Common myeloid progenitor, CD34-positive (primary cell): ENCODE measurements around the gene FOXP1.

ENCODE experiments used
- CTCF ChIA-PET: fragments of 350-600 bp; sonication (Branson Sonifier 250); formaldehyde crosslinking; loops from one replicate; lab custom pipeline; 2021; ENCODE audit warnings: antibody characterized with exemption; lab: Charles Lee
- POLR2A ChIA-PET: fragments of 350-600 bp; sonication (Branson Sonifier 250); formaldehyde crosslinking; loops from one replicate; lab custom pipeline; 2021; ENCODE audit warnings: antibody characterized with exemption; lab: Charles Lee
- DNase-seq, 3 donors: peaks; one replicate each; pipeline versions ENCODE4 v3.0.0 to v3.0.0-alpha.2; 2013
- H3K27ac ChIP-seq, 2 experiments: 1 replicate in 1 of 2; 2 replicates in 1 of 2; pipeline ENCODE4 v1.7.0; 2013; ENCODE audit warnings: inconsistent platforms in 2 of 2, low read length in 2 of 2, mild to moderate bottlenecking in 2 of 2, low read depth in 1 of 2, moderate library complexity in 1 of 2; ENCODE audit not compliant: severe bottlenecking in 2 of 2, insufficient read depth in 1 of 2, poor library complexity in 1 of 2
- H3K27me3 ChIP-seq, 5 experiments: replicated peaks in 2 of 5; 1 replicate in 3 of 5; 2 replicates in 2 of 5; pipeline versions ENCODE4 v1.6.1 to v1.7.0; 2013; ENCODE audit warnings: low read length in 4 of 5, mild to moderate bottlenecking in 2 of 5, moderate library complexity in 2 of 5, inconsistent platforms in 1 of 5; ENCODE audit not compliant: insufficient read depth in 5 of 5, control insufficient read depth in 4 of 5
- H3K36me3 ChIP-seq, 4 experiments: 1 replicate in 2 of 4; 2 replicates in 2 of 4; pipeline versions ENCODE4 v1.6.1 to v1.7.0; 2013; ENCODE audit warnings: low read length in 3 of 4, control low read depth in 1 of 4, mild to moderate bottlenecking in 1 of 4; ENCODE audit not compliant: control insufficient read depth in 4 of 4, insufficient read depth in 4 of 4
- H3K4me1 ChIP-seq, 4 experiments: 1 replicate in 3 of 4; 2 replicates in 1 of 4; pipeline versions ENCODE4 v1.6.1 to v1.7.1; 2013; ENCODE audit warnings: low read length in 3 of 4, mild to moderate bottlenecking in 3 of 4, control low read depth in 1 of 4, inconsistent platforms in 1 of 4, moderate library complexity in 1 of 4; ENCODE audit not compliant: control insufficient read depth in 4 of 4, insufficient read depth in 4 of 4; ENCODE audit errors: control extremely low read depth in 1 of 4
- H3K4me3 ChIP-seq, 7 experiments: 1 replicate in 4 of 7; 2 replicates in 3 of 7; pipeline versions ENCODE4 v1.5.1 to v1.7.0; 2013; ENCODE audit warnings: mild to moderate bottlenecking in 7 of 7, low read length in 6 of 7, moderate library complexity in 6 of 7, inconsistent platforms in 2 of 7, low read depth in 2 of 7, control low read depth in 1 of 7; ENCODE audit not compliant: insufficient read depth in 4 of 7, control insufficient read depth in 1 of 7; ENCODE audit errors: extremely low read depth in 1 of 7
- H3K9me3 ChIP-seq, 5 experiments: 1 replicate in 4 of 5; 2 replicates in 1 of 5; pipeline versions ENCODE4 v1.6.1 to v1.7.1; 2013; ENCODE audit warnings: low read length in 4 of 5, mild to moderate bottlenecking in 2 of 5, inconsistent platforms in 1 of 5, low read depth in 1 of 5, moderate library complexity in 1 of 5; ENCODE audit not compliant: control insufficient read depth in 4 of 5, insufficient read depth in 2 of 5; ENCODE audit errors: control extremely low read depth in 1 of 5
- WGBS: methylation state at CpG from one replicate; pipeline ENCODE4 v1.1.5; 2013; ENCODE audit not compliant: insufficient coverage; 5-methylcytosine and 5-hydroxymethylcytosine counted together

Gene FOXP1

DNA sequence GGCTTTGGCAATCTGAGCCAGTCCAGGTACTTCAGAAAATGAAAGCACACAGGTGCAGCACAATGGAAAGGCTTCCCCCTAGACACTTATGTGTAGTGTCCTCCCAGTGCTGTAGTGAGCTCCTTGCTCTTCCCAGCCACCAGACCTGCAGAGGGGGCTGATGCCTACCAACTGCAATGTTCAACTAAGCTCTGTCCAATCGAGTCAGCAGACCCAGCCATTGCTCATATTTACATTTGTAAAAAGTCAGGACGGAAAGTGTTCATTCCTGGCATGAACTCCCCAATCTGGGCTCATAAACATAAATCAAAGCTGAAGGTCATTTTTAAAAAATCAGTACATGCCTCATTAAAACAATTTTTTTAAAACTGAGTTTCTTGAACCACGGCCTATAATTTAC, 73.0 kb downstream of the FOXP1 start:
- Histone ChIP-seq H3K36me3 (peaks cover 0 to 4% (median 1%) of the 10 kb centered on the region in 4 experiments), H3K27me3 (no peaks in the 10 kb centered on the region), H3K4me3 (no peak overlapping the region), H3K4me1 (peaks cover 7 to 29% (median 24%) of the 10 kb centered on the region in 4 experiments), H3K9me3 (peaks cover 0 to 5% (median 0%) of the 10 kb centered on the region in 5 experiments), H3K27ac (no peak overlapping the region)
- ChIA-PET CTCF (interaction anchor here (1.0 to 2.4 kb wide), 8 partner anchors 13 to 288 kb away, joined by 3 to 6 read pairs (median 3); no protein-coding TSS in a partner anchor), POLR2A (no interaction called here)
- no peak for DNase-seq
- 92% methylated on average over 2 of the region's 3 CpGs for WGBS

- WGBS, result 96% methylated on average over 2 of the region's 3 CpGs
- POLR2A ChIA-PET, result no interaction called here
- H3K9me3 ChIP-seq, result peaks cover 0 to 5% (median 0%) of the 10 kb centered on the region in 5 experiments
- H3K4me1 ChIP-seq, result peaks cover 7 to 32% (median 27%) of the 10 kb centered on the region in 4 experiments
- H3K27me3 ChIP-seq, result no peaks in the 10 kb centered on the region
- peaks cover 0 to 4% (median 1%) of the 10 kb centered on the region in 4 experiments for H3K36me3 ChIP-seq
- CTCF ChIA-PET, result interaction anchor here (0.6 to 2.1 kb wide), 7 partner anchors 9 to 203 kb away, joined by 3 to 6 read pairs (median 4); no protein-coding TSS in a partner anchor
- no peak overlapping the region for H3K4me3 ChIP-seq
- no peak overlapping the region for H3K27ac ChIP-seq
- no peak for DNase-seq
Observed at GRCh38 chr3:71509066-71509465, 74.5 kb downstream of the FOXP1 start.

DNA sequence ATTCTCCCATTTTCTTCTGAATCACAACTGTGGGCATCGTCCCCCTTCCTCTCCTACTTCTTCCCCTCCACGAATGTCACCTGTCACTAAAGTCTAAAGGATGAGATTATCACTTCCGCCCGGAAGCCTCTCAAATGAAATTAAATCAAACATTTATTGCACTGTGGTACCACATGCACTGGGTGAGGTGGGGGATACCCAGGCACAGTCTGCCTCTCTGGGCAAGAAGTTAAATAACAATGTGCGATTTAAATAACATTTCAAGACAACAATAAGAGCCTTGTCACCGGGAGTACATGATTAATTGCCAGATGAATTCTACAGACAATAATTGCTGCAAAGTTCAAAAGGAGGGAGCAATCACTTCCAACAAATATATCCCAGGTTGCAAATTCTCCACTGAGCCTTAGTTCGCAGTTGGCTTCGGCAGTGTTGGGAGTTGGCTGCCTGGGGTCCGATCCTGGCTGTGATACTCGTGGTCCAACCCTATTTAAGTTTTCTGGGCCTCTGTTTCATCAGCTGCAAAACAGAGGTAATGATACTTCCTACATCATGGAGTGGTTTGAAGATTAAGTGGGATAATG, 77.7 kb downstream of the FOXP1 start:
- no peak for DNase-seq
- Histone ChIP-seq H3K36me3 (peaks cover 0 to 10% (median 3%) of the 10 kb centered on the region in 4 experiments), H3K9me3 (no peaks in the 10 kb centered on the region), H3K4me1 (peaks cover 0 to 12% (median 4%) of the 10 kb centered on the region in 4 experiments), H3K27ac (no peak overlapping the region), H3K27me3 (no peaks in the 10 kb centered on the region), H3K4me3 (no peak overlapping the region)
- POLR2A ChIA-PET, result no interaction called here
- 97% methylated on average over 8 of the region's 10 CpGs for WGBS
- CTCF ChIA-PET, result interaction anchor here (1.0 to 2.0 kb wide), 3 partner anchors 8 to 51 kb away, joined by 3 to 12 read pairs (median 3); no protein-coding TSS in a partner anchor

DNA sequence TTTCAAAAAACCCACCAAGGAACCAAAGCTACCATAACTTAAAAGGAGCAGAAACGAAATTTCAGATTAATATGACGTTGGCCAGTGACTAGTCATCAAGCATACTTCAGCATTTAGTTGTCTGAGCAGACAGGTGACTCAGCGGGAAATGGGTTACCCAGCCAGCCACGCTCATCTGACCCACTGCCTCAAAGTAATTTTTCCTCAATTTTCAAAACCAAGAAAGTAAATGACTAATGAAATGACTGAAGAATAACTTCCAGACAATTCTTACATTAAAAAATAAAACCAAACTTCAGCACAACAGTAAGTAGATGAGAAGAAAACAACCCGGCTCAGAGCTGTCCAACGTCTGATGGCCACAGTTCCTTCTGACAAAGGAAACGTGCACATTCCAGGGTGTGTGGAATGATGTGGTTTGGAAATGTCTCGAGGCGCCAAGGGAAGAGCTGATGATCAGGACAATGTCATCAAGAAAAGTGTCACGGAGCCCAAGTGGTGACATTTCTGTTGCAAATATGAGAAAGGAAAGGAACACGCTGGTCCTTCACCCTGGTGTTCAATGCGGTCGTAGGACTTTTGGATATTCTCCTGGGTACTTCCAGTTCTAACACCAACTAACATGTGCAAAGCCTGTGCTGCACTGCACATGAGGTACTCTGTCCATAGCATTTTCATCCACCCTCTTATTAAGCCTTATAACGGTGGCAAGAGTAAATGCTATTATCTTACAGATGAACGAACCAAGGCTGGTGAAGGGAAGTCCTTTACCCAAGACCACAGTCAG, 79.1 kb downstream of the FOXP1 start:
- CTCF ChIA-PET, result interaction anchor here (1.2 to 1.3 kb wide), 2 partner anchors 9 to 13 kb away, joined by 4 to 6 read pairs; no protein-coding TSS in a partner anchor
- H3K4me1 ChIP-seq, result peaks cover 0 to 9% (median 5%) of the 10 kb centered on the region in 4 experiments
- WGBS, result 86% methylated on average over 15 of the region's 15 CpGs
- H3K4me3 ChIP-seq, result no peak overlapping the region
- DNase-seq, result peak in 2 of 3 donors; percentile 70 to 75
- H3K9me3 ChIP-seq, result no peaks in the 10 kb centered on the region
- no peaks in the 10 kb centered on the region for H3K27me3 ChIP-seq
- peaks cover 0 to 10% (median 3%) of the 10 kb centered on the region in 4 experiments for H3K36me3 ChIP-seq
- H3K27ac ChIP-seq, result no peak overlapping the region
- POLR2A ChIA-PET, result interaction anchor here (0.9 kb wide), 1 partner anchor 88 kb away, joined by 4 read pairs; no protein-coding TSS in a partner anchor

DNA sequence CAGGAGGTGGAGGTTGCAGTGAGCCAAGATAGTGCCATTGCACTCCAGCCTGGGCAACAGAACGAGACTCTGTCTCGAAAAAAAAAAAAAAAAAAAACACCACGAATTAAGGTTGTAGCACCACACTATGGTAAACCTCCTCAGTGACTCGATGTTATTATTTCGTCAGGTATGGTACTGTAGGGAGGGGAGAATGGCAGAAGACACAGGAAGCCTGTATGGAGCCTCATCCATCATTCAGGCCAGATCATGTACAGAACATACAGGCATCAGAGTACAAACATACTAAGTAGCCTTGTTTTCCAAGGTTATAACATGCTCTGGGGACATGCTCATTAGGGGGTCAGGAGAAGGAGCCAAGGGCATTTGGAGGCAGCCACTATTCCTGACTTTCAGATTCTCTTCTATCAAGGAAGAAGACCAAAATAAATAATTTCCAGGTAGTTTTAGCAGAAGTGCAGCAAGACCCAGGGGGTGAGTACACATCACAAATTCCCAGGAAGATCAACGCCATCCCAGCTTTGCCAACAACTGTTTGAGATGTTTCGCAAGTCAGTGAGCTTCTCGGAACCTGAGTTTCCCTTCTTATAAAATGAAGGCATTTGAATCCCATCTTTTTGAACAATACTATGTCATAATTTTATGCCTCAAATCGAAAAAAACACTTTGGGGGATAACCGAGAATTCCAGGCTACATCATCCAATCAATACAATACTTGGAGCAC, 79.8 kb downstream of the FOXP1 start:
- H3K4me3 ChIP-seq, result no peak overlapping the region
- peaks cover 0 to 10% (median 3%) of the 10 kb centered on the region in 4 experiments for H3K36me3 ChIP-seq
- H3K27me3 ChIP-seq, result no peaks in the 10 kb centered on the region
- no peak for DNase-seq
- H3K27ac ChIP-seq, result no peak overlapping the region
- H3K4me1 ChIP-seq, result peaks cover 0 to 9% (median 5%) of the 10 kb centered on the region in 4 experiments
- ChIA-PET POLR2A (interaction anchor here (0.6 to 0.9 kb wide), 2 partner anchors 88 to 300 kb away, joined by 4 to 9 read pairs; no protein-coding TSS in a partner anchor), CTCF (interaction anchor here (1.2 to 1.3 kb wide), 2 partner anchors 8 to 12 kb away, joined by 4 to 6 read pairs; no protein-coding TSS in a partner anchor)
- WGBS, result 100% methylated on average over 4 of the region's 10 CpGs
- no peaks in the 10 kb centered on the region for H3K9me3 ChIP-seq

GRCh38 chr3:71502066-71502625, 81.4 kb downstream of the FOXP1 start:
- H3K27ac ChIP-seq, result no peak overlapping the region
- peaks cover 0 to 17% (median 5%) of the 10 kb centered on the region in 4 experiments for H3K4me1 ChIP-seq
- DNase-seq, result no peak
- WGBS, result 100% methylated on average over 3 of the region's 5 CpGs
- H3K9me3 ChIP-seq, result no peaks in the 10 kb centered on the region
- ChIA-PET POLR2A (interaction anchor here (0.6 to 0.7 kb wide), 2 partner anchors 13 to 16 kb away, joined by 3 read pairs; no protein-coding TSS in a partner anchor), CTCF (no interaction called here)
- H3K27me3 ChIP-seq, result no peaks in the 10 kb centered on the region
- H3K36me3 ChIP-seq, result peaks cover 0 to 10% (median 3%) of the 10 kb centered on the region in 4 experiments
- H3K4me3 ChIP-seq, result no peak overlapping the region
